ENCODE data around the gene LYRM1. TPM values are rescaled to one million over a fixed set of nuclear protein-coding genes. Genes with fewer than 3 reads are reported as not detected.
A peak's percentile ranks its signal among the peaks of the same experiment; 100 is the strongest.

LYRM1 gene
- total and polyA plus RNA-seq, 10 of the 15 experiments (the other 5 are each of a cell fraction or from before 2014, with no cell fraction given) = 18.4 to 54.4 (median 38.0) TPM

DNA sequence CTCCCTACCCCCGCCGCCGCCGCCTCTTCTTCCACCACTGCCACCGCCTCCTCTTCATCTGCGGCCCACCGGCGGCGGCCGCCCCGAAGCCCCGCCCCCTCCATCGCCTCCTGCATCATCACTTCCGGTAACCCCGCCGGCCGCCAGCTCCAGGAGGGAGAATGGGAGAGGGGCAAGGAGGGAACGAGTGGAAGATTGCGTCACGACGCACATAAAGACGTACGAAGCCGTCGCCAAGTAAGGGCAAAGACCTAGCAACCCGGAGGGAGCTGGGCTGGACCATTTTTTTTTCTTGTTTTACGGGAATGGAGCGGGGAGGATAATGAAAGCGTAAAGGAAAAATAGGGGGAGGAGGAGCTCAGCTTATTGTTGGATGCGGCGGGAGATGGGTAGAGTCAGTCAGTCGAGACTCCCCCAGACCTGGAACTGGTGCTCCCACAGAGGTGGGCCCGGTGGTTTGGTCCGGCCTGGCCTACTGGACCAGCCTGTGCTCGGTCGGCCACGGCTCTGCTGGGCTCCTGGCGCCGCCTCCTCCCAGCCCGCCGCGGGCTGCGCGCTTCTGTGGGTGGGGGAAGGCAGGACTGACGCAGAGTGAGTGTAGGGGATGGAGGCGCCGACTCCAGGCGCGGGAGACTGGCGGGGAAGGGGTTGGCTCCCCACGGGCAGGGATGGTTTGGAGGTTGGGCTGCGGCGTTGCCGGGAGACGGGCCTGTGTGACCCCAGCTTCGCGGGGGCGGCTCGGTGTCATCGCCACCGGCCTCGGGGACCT, at the start of gene LYRM1, which contains the start of gene DCUN1D3 (continued):
- TF ChIP-seq, protein P1, sequence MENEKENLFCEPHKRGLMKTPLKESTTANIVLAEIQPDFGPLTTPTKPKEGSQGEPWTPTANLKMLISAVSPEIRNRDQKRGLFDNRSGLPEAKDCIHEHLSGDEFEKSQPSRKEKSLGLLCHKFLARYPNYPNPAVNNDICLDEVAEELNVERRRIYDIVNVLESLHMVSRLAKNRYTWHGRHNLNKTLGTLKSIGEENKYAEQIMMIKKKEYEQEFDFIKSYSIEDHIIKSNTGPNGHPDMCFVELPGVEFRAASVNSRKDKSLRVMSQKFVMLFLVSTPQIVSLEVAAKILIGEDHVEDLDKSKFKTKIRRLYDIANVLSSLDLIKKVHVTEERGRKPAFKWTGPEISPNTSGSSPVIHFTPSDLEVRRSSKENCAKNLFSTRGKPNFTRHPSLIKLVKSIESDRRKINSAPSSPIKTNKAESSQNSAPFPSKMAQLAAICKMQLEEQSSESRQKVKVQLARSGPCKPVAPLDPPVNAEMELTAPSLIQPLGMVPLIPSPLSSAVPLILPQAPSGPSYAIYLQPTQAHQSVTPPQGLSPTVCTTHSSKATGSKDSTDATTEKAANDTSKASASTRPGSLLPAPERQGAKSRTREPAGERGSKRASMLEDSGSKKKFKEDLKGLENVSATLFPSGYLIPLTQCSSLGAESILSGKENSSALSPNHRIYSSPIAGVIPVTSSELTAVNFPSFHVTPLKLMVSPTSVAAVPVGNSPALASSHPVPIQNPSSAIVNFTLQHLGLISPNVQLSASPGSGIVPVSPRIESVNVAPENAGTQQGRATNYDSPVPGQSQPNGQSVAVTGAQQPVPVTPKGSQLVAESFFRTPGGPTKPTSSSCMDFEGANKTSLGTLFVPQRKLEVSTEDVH (IDR thresholded peaks at IDR 0.05; ENCODE audit: low read depth, partially characterized antibody) = no peak
- TF ChIP-seq ZSCAN29 (IDR thresholded peaks at IDR 0.05) = no peak
- no peak for TF ChIP-seq BCL11A (IDR thresholded peaks at IDR 0.05; ENCODE audit: low read depth, low read length)
- TF ChIP-seq, protein P2, sequence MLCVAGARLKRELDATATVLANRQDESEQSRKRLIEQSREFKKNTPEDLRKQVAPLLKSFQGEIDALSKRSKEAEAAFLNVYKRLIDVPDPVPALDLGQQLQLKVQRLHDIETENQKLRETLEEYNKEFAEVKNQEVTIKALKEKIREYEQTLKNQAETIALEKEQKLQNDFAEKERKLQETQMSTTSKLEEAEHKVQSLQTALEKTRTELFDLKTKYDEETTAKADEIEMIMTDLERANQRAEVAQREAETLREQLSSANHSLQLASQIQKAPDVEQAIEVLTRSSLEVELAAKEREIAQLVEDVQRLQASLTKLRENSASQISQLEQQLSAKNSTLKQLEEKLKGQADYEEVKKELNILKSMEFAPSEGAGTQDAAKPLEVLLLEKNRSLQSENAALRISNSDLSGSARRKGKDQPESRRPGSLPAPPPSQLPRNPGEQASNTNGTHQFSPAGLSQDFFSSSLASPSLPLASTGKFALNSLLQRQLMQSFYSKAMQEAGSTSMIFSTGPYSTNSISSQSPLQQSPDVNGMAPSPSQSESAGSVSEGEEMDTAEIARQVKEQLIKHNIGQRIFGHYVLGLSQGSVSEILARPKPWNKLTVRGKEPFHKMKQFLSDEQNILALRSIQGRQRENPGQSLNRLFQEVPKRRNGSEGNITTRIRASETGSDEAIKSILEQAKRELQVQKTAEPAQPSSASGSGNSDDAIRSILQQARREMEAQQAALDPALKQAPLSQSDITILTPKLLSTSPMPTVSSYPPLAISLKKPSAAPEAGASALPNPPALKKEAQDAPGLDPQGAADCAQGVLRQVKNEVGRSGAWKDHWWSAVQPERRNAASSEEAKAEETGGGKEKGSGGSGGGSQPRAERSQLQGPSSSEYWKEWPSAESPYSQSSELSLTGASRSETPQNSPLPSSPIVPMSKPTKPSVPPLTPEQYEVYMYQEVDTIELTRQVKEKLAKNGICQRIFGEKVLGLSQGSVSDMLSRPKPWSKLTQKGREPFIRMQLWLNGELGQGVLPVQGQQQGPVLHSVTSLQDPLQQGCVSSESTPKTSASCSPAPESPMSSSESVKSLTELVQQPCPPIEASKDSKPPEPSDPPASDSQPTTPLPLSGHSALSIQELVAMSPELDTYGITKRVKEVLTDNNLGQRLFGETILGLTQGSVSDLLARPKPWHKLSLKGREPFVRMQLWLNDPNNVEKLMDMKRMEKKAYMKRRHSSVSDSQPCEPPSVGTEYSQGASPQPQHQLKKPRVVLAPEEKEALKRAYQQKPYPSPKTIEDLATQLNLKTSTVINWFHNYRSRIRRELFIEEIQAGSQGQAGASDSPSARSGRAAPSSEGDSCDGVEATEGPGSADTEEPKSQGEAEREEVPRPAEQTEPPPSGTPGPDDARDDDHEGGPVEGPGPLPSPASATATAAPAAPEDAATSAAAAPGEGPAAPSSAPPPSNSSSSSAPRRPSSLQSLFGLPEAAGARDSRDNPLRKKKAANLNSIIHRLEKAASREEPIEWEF (IDR thresholded peaks at IDR 0.05; ENCODE audit: insufficient replicate concordance, low read depth, low read length) = no peak
- TF ChIP-seq SUZ12 (IDR thresholded peaks at IDR 0.05; ENCODE audit: unreplicated experiment) = no peak
- TF ChIP-seq, protein P3, sequence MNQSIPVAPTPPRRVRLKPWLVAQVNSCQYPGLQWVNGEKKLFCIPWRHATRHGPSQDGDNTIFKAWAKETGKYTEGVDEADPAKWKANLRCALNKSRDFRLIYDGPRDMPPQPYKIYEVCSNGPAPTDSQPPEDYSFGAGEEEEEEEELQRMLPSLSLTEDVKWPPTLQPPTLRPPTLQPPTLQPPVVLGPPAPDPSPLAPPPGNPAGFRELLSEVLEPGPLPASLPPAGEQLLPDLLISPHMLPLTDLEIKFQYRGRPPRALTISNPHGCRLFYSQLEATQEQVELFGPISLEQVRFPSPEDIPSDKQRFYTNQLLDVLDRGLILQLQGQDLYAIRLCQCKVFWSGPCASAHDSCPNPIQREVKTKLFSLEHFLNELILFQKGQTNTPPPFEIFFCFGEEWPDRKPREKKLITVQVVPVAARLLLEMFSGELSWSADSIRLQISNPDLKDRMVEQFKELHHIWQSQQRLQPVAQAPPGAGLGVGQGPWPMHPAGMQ (IDR thresholded peaks at IDR 0.05; ENCODE audit: borderline replicate concordance) = no peak
- TF ChIP-seq SIX5 (IDR thresholded peaks at IDR 0.05; ENCODE audit: low read depth, low read length, severe bottlenecking) = peak; percentile 47
- no peak for TF ChIP-seq GABPA (IDR thresholded peaks at IDR 0.05; ENCODE audit: low read depth)
- TF ChIP-seq FOXK2 (IDR thresholded peaks at IDR 0.05) = peak; percentile 97
- peak; percentile 47; the same call in 1 of the 2 replicates for TF ChIP-seq CBFB (IDR thresholded peaks at IDR 0.05; ENCODE audit: low read depth)
- no peak for TF ChIP-seq NFXL1 (IDR thresholded peaks at IDR 0.05; ENCODE audit: borderline replicate concordance)
- peak; percentile 42; the same call in 1 of the 2 replicates for TF ChIP-seq MTA2 (IDR thresholded peaks at IDR 0.05; ENCODE audit: low read depth)
- no peak for TF ChIP-seq POLR2AphosphoS2 (IDR thresholded peaks at IDR 0.05; ENCODE audit: low read depth, low read length)
- no peak for TF ChIP-seq ZNF274 (IDR thresholded peaks at IDR 0.05; ENCODE audit: insufficient read depth, insufficient read length)
- TF ChIP-seq, protein P4, sequence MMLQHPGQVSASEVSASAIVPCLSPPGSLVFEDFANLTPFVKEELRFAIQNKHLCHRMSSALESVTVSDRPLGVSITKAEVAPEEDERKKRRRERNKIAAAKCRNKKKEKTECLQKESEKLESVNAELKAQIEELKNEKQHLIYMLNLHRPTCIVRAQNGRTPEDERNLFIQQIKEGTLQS (IDR thresholded peaks at IDR 0.05; ENCODE audit: borderline replicate concordance, extremely low read depth, low read depth, low read length) = no peak
- TF ChIP-seq, protein P5, sequence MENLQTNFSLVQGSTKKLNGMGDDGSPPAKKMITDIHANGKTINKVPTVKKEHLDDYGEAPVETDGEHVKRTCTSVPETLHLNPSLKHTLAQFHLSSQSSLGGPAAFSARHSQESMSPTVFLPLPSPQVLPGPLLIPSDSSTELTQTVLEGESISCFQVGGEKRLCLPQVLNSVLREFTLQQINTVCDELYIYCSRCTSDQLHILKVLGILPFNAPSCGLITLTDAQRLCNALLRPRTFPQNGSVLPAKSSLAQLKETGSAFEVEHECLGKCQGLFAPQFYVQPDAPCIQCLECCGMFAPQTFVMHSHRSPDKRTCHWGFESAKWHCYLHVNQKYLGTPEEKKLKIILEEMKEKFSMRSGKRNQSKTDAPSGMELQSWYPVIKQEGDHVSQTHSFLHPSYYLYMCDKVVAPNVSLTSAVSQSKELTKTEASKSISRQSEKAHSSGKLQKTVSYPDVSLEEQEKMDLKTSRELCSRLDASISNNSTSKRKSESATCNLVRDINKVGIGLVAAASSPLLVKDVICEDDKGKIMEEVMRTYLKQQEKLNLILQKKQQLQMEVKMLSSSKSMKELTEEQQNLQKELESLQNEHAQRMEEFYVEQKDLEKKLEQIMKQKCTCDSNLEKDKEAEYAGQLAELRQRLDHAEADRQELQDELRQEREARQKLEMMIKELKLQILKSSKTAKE (IDR thresholded peaks at IDR 0.05; ENCODE audit: low read depth, poor library complexity, severe bottlenecking) = peak; percentile 79
- no peak for TF ChIP-seq CBX3 (IDR thresholded peaks at IDR 0.05; ENCODE audit: borderline replicate concordance, low read depth)

All from GM12878 (cell line).